Transverse colon (tissue), 3 donors: ENCODE data around the gene LSAMP.

Experiments
- CTCF ChIP-seq, 5 experiments: fragments of 200-600 bp in 3 of 5; fragments of 450-650 bp in 2 of 5; sonication (generic) in 3 of 5; IDR thresholded peaks; 1 replicate in 2 of 5; 2 replicates in 3 of 5; pipeline ENCODE4 v1.5.1; 2016 to 2017; ENCODE audit warnings: antibody characterized with exemption in 5 of 5, inconsistent platforms in 3 of 5, mild to moderate bottlenecking in 2 of 5, moderate library complexity in 1 of 5
- EP300 ChIP-seq: sonication (generic); formaldehyde crosslinking; IDR thresholded peaks from one replicate; pipeline ENCODE4 v1.6.1; 2017; ENCODE audit warnings: antibody characterized with exemption, low read depth

- TF ChIP-seq CTCF (IDR thresholded peaks at IDR 0.05) (no peak), EP300 (no peak)
These were observed 4.5 kb upstream of the LSAMP start for GRCh38 chr3:116449546-116450350.
